PC-3 (cell line): ENCODE results near the gene NARS2.

Experiments used
- EZH2 ChIP-seq: fragments of 300-600 bp; sonication (generic); IDR thresholded peaks from one replicate; pipeline ENCODE4 v1.6.1; 2017; ENCODE audit warnings: antibody characterized with exemption, mild to moderate bottlenecking, low read length; ENCODE audit not compliant: unreplicated experiment
- EZH2phosphoT487 ChIP-seq: fragments of 300-600 bp; sonication (generic); IDR thresholded peaks from 2 replicates; pipeline ENCODE4 v1.6.1; 2018; ENCODE audit warnings: mild to moderate bottlenecking, antibody characterized with exemption, low read length, borderline replicate concordance
- TF ChIP-seq, protein P1 (sequence below): fragments of 300-600 bp; sonication (generic); conservative IDR thresholded peaks from 2 replicates; pipeline ENCODE4 v1.5.1; 2017; ENCODE audit warnings: antibody characterized with exemption, low read depth, mild to moderate bottlenecking, low read length

DNA sequence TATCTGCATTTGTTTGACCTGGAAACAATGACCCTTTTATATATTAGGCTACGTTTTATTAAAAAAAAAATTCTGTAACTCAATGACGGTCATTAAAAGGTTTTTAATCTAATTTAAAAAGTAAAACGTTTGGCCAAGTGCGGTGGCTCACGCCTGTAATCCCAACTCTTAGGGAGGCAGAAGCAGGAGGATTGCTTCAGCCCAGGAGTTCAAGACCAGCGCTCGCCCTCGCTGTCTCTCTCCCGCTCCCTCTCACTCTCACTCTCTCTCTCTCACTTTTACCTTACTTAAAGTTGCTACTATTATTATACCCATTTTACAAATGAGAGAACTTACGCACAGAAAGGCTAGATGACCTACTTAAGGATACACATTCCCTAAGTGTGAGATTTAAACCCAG, 814 bp upstream of the NARS2 start:
- TF ChIP-seq, protein P1, sequence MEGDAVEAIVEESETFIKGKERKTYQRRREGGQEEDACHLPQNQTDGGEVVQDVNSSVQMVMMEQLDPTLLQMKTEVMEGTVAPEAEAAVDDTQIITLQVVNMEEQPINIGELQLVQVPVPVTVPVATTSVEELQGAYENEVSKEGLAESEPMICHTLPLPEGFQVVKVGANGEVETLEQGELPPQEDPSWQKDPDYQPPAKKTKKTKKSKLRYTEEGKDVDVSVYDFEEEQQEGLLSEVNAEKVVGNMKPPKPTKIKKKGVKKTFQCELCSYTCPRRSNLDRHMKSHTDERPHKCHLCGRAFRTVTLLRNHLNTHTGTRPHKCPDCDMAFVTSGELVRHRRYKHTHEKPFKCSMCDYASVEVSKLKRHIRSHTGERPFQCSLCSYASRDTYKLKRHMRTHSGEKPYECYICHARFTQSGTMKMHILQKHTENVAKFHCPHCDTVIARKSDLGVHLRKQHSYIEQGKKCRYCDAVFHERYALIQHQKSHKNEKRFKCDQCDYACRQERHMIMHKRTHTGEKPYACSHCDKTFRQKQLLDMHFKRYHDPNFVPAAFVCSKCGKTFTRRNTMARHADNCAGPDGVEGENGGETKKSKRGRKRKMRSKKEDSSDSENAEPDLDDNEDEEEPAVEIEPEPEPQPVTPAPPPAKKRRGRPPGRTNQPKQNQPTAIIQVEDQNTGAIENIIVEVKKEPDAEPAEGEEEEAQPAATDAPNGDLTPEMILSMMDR, result no peak
- TF ChIP-seq EZH2phosphoT487, result no peak
- no peak for TF ChIP-seq EZH2
